ENCODE measurements around the gene DDX41.

Gene DDX41

DNA sequence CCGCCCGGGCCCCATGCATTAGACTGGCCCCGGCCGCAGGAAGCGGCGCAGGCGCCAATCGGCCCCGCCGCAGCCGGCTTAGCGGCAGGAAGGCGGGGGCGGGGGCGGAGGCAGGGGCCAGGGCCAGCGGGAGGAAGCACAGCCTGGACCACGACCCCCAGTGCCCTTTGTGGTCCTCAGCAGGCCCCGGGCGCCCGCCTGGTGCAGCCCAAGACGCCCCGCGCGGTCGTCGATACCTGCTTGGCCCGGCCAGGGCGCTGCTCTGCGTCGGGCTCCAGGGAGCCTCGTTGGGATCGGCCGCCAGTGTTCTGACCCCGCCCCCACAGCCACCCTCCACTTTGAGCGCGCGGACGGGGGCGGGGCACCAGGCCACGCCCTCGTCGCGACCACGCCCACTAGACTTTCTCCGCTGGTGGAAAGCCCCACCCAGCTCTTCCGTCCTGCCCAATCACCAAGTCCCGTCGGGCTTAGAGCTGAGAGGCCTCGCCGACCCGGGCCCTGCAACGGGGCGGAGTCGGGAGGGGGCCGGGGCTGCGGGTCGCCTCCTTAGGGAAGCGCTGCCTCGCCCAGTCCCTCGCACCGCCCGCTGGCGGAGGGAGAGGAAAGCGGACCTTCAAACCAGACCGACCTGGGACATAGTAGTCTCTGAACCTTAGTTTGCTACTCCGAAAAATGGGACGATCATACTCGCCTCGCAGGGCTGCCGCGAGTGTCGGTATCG lies 19.3 kb downstream of the DDX41 start, which contains the start of gene PDLIM7:
TSS of gene PDLIM7 (minus strand) at position 313 of the 721 bp plus-strand sequence. CDS start 1,092 bp downstream, outside the sequence.
- TF ChIP-seq, protein P1, sequence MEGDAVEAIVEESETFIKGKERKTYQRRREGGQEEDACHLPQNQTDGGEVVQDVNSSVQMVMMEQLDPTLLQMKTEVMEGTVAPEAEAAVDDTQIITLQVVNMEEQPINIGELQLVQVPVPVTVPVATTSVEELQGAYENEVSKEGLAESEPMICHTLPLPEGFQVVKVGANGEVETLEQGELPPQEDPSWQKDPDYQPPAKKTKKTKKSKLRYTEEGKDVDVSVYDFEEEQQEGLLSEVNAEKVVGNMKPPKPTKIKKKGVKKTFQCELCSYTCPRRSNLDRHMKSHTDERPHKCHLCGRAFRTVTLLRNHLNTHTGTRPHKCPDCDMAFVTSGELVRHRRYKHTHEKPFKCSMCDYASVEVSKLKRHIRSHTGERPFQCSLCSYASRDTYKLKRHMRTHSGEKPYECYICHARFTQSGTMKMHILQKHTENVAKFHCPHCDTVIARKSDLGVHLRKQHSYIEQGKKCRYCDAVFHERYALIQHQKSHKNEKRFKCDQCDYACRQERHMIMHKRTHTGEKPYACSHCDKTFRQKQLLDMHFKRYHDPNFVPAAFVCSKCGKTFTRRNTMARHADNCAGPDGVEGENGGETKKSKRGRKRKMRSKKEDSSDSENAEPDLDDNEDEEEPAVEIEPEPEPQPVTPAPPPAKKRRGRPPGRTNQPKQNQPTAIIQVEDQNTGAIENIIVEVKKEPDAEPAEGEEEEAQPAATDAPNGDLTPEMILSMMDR (IDR thresholded peaks at IDR 0.05), result no peak
- H3K27me3 Mint-ChIP-seq (ENCODE audit: low read depth, poor library complexity), result peaks cover 16% of the 10 kb centered on the region
- H3K27ac Mint-ChIP-seq, result peak within 1 kb of the TSS; percentile 93
- H3K36me3 Mint-ChIP-seq (ENCODE audit: low read depth), result peaks cover 8% of the 10 kb centered on the region
- peak within 1 kb of the TSS; percentile 89 for H3K4me3 Mint-ChIP-seq
- peaks cover 77% of the 10 kb centered on the region for H3K4me1 Mint-ChIP-seq
- DNase-seq, result peak; percentile 99
- H3K9me3 Mint-ChIP-seq, result no peaks in the 10 kb centered on the region

DNA sequence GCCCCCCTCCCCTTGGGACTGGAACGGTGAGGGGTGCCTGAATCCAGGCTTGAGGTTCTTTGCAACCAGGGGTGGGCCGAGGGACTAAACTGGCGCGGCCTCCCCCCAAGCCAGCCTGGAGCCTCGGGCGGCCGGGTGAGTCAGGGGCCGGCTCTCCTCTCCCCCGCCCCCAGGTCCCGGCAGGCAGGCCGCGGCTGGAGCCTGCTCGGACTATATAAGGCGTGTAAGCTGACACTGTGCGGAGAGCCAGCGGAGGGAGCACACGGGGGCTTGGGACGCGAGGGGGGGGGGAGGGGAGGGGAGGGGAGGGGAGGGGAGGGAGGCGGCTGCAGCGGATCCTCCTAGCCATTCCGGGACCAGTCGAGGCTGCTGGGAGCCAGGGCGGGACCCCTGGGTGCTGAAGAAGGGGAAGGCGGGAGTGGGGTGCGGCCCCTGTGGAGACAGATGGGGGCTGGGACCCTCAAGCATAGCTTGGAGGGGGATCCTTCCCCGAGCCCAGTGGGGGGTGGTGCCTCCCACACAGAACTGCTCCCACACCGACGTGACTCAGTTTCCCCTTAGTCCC lies 20.0 kb downstream of the DDX41 start:
- DNase-seq, result peak; percentile 82
- TF ChIP-seq, protein P1 (IDR thresholded peaks at IDR 0.05), result no peak
- Mint-ChIP-seq H3K4me3 (peak overlapping the region; percentile 89), H3K9me3 (no peaks in the 10 kb centered on the region), H3K36me3 (ENCODE audit: low read depth) (peaks cover 8% of the 10 kb centered on the region), H3K4me1 (peaks cover 72% of the 10 kb centered on the region), H3K27me3 (ENCODE audit: low read depth, poor library complexity) (peaks cover 16% of the 10 kb centered on the region), H3K27ac (no peak overlapping the region)

DNA sequence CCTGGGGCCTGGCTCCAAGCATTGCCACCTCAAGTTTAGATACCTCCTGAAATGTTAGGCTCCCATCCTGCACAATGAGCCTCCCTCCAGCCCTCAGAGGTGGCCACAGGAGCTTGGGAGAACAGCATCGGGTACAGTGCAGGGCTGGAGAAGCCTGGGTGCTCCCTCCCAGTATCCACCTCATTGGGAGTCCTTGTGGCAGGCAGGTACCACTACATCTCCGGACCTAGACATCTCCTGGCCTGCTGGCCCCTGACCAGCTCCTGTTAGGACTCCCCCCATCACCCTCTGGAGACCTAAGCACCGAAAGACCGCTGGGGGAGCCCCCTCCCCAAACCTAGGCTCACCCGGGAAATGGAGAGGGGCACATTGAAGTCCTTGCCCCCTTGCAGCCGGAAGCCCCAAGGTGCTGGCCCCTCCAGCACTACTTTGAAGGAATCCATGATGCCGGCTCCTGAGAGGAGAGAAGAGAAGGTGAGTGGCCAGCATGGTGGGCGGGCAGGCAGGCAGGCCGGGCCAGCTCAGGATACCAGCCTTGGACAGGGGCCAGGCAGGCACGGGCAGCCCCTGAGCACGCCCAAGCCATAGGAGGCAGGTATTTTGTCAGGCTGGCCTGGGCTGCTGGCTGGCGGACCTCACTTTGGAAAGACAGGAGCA lies 20.6 kb downstream of the DDX41 start:
- Mint-ChIP-seq H3K27ac (peak overlapping the region; percentile 93), H3K4me1 (peaks cover 74% of the 10 kb centered on the region), H3K36me3 (ENCODE audit: low read depth) (peaks cover 11% of the 10 kb centered on the region), H3K4me3 (peak overlapping the region; percentile 89), H3K27me3 (ENCODE audit: low read depth, poor library complexity) (peaks cover 16% of the 10 kb centered on the region), H3K9me3 (no peaks in the 10 kb centered on the region)
- TF ChIP-seq, protein P1 (IDR thresholded peaks at IDR 0.05), result peak; percentile 34
- DNase-seq, result peak; percentile 34

DNA sequence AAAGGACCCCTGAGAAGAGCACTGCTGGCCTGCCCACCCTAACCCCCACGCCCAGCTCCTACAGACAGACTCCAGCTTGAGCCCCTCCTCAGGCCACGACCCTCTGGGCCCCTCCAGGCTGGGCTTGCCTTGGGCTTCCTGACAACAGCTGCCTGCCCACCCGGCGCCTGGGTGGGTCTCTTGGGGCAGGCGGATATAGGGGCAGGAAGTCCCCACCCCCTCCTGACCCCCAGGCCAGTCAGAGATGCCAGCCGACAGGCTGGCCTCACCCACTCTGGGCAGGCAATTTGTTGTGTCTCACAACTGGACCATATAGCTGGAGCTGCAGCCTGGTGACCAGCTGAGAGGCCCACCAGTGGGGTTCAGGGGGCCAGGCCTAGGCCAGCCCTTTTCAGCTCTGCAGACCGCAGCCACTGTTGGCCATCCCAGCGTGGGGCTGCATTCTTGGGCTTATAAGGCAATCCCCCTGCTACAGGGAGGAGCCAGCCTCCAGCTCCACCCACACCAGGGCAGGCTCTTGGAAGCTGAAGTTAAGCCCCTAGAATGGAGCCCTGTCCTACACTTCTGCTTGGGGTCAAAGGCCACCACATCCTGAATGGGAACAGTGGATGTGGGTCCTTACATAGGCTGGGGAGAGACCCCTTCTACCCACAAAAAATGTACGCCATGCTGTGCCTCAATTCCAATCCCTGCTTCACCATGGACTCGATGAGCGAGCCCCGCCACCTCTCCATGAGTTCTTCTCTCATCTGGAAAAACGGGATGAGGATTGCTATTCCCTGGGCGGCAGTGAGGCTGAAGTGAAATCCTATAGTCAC lies 21.3 kb downstream of the DDX41 start:
- Mint-ChIP-seq H3K27ac (peak overlapping the region; percentile 93), H3K27me3 (ENCODE audit: low read depth, poor library complexity) (peaks cover 16% of the 10 kb centered on the region)
- DNase-seq, result peak; percentile 74

More for the DNA sequence above, 21.3 kb downstream of the DDX41 start:
- Mint-ChIP-seq H3K4me1 (peaks cover 71% of the 10 kb centered on the region), H3K36me3 (ENCODE audit: low read depth) (peaks cover 13% of the 10 kb centered on the region), H3K4me3 (peak overlapping the region; percentile 89), H3K9me3 (no peaks in the 10 kb centered on the region)
- TF ChIP-seq, protein P1 (IDR thresholded peaks at IDR 0.05), result no peak
